Suppressor macrophage treated with lipopolysaccharide for 1 hour (primary cell): ENCODE results near the gene RPP40.
"Not testable (repeated sequence)": the region's sequence is repeated elsewhere in the genome, so short reads cannot be mapped to it uniquely, and the experiment has no call there.

Experiments
- DNase-seq, 3 donors: peaks; one replicate each; pipeline ENCODE4 v3.0.0-alpha.2; 2020 to 2022

Gene RPP40

DNA sequence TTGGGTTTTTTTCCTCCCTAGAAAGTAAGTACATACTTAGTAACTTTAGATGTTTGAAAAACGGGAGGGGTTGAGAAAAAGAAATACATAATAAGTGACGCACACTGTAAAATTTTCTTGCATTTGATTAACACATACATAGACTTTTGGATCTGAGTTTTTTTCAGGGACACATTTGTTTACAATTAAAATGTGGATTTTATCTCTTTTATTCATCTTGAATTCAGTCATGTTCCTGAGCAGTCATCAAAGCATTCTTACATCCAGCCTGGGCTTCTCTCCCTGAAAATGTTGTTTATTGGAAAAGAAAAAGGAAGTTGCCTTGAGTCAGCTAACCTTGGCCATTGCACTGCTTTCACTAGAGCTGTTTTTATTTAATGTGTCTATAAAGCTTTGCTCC is 8.7 kb upstream of the RPP40 start:
- peak in 1 of 3 donors; percentile 24 for DNase-seq

GRCh38 chr6:5011346-5011745 is 7.5 kb upstream of the RPP40 start:
- no peak for DNase-seq

GRCh38 chr6:5007531-5007930 is 3.7 kb upstream of the RPP40 start:
- DNase-seq: no peak

DNA sequence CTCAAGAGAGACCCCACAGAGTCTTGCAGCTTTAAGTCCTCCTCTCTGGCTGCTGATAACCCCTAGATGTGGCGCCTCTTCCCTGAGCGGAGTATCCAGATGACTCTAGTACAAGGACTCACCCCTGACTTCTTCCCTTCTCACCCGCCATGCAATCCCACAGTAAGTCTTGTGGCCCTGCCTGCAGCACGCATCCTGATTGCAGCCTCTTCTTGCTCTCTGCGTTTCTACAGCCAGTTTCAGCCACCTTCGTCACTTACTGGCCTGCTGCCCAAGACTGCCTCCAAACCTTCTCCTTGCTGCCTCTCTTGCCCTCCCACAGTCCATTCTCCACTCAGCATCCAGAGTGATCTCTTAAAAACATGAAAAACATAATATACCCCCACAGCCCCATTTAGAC is 2.4 kb upstream of the RPP40 start:
- no peak for DNase-seq

GRCh38 chr6:5005038-5005433 is 1.2 kb upstream of the RPP40 start:
- not testable (repeated sequence) for DNase-seq

DNA sequence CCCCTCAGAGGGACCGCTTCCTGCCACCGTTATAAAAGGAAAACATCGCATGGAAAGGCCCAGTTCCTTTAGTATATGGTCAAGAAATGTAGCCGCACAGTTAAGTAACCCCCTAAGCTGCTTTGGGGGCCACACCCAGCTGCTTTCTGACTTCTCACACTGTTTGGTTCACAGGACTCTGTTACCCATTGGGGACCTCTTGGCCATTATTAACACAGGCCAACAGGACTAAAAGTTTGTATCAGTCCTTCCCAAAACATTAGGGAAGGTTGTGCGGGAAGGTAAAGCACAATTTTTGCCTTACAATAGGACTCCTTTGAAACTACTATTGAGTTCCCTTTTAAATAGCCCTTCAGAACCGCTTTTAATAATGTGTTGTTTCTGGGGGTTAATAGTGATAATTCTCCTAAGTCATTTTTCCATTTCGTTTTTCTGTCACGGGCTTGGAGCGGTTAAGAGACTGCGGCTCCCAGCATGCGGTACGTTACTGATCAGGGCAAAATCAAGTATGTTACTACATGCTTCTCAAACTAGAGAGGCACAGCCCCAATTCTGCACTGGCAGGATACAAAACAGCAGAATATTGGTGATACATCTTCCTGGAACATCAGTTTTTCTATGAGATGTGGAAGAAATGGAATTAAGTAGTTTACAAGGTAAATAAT is 668 bp upstream of the RPP40 start:
- DNase-seq: peak in 1 of 3 donors; percentile 15

DNA sequence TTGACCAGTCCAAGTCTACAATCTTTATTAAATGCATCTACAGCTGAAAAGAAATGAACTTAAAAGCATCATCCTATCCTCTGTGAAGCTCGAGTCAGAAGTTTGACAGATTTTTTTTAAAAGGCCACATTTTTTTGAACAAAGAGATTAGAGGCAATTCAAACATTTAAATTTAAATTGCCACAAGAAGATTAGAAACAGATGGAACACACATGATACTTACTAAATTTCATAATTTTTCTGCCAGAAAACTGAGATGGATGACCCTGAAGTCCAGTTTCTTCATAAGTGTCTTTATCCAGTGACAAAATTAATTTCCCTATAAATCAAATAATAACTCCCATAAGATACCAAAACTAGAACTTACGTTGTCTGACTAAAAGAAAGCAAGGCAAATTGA is 4.3 kb downstream of the RPP40 start:
- DNase-seq: no peak

DNA sequence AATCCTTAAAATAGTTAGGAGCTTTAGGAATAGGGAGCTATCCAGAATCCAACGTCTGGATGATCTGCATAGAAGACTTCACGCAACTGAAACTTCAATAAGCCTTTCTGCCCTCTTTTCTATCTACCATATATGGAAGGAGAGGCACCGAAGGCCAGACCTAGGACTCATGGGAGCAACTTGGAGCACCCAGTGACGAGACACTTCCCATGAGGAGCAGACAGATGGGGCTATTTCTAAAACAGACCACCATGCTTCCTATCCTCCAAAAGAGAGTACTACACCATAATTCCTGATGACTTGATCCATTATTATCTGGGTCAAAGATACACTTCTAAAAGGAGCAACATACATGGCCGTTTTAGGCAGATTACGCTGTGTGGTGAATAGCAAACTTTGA is 6.0 kb downstream of the RPP40 start:
- DNase-seq: no peak

DNA sequence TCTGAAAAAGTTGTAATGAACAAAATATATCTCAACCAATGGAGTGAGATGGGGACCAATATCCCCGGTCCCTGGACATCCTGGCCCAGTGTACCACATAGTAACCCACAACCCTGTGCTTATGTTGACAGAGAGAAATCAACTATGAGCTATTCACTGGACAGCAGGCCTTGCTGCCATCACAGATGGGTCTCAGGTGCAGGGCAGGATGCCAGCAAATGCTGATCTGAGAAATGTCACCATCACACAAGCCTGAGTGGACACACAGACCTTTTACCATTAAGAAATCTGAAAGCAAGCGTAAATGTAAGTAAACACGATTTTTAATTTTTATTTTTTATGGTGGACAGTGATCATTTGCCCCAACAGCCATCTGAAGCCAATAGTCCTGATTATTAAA is 9.1 kb downstream of the RPP40 start:
- DNase-seq: no peak

DNA sequence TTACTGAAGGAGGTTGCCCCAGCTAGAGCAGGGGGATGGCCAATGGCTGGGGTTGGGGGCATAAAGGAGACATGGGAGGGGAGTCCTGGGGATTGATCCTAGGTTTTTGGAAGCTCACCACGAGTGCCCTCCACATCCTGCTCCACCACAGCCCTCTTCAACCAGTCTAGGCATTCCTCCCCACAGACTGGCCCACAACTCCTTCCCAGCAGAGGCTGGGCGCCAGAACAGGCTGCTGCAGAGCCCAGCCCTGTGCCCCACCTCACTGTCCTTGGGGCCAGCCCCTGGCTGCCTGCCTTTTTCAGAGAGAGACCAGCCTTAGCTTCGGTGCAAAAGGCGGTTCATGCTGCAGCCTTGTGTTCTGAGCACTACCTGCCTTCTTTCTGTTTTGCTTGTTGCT is 16.4 kb downstream of the RPP40 start:
- no peak for DNase-seq

GRCh38 chr6:4986999-4987398 is 16.8 kb downstream of the RPP40 start:
- DNase-seq: no peak

DNA sequence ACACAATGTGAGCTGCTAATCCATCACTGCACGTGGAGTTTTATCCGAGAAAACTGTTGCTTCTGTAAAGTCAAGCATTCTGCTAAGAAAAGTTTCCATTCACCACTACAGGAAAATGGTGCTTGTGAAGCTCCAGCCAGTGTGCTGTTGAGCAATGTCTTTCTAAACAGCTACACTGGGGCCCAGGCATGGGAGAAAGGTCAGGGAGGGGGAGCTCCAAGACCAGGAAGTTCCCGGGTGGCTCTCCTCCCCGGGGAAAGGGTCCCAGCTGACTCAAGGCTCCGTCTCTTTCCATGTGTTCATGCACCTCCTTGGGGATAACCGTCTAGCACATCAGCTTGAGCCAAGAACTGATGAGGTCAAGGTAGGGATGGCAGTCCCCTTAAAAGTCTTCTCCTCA is 20.5 kb downstream of the RPP40 start:
- no peak for DNase-seq

DNA sequence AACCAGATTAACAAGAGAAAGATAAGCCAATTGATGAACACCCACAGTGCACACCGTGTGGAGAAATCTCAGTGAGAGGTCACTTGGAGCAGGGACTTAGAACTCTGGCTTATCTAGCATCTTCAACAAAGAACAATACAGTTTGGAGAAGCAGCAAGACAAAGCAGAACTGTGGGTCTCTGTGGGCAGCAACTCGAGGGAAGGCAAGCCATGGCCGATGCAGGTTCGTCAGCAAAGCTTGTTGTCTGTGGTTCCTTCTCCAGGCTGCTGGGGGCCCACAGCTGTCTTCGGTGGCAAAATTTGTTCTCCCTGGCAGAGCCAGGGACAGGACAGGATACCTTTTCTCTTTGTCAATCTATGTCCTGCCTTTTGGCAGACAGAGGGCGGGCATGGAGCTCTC is 22.1 kb downstream of the RPP40 start:
- DNase-seq: peak in 1 of 3 donors; percentile 11

GRCh38 chr6:4979426-4979825 is 24.4 kb downstream of the RPP40 start:
- DNase-seq: no peak

GRCh38 chr6:4977468-4977867 is 26.4 kb downstream of the RPP40 start:
- DNase-seq: no peak

- no peak for DNase-seq
Observed at GRCh38 chr6:4975506-4975905, 28.3 kb downstream of the RPP40 start.

DNA sequence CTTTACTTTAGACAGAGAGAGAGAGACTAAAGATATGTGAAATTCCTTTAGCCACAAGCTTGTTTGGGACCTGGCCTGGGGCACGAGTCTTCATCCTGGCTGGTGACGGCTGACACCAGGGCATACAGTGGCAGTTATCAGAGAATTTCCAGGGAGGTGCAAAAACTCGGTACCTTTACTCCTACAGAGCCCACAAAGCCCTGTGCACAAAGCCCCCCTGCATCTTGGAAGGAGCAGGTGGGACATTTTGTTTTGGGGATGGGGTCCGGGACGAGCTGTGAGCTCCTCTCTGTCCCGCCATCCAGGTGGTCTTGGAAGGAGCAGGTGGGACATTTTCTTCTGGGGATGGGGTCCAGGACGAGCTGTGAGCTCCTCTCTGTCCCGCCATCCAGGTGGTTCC is 28.9 kb downstream of the RPP40 start:
- no peak for DNase-seq

GRCh38 chr6:4973982-4974745 is 29.7 kb downstream of the RPP40 start:
- no peak for DNase-seq

- DNase-seq: no peak
Observed at GRCh38 chr6:4973415-4973814, 30.4 kb downstream of the RPP40 start.

DNA sequence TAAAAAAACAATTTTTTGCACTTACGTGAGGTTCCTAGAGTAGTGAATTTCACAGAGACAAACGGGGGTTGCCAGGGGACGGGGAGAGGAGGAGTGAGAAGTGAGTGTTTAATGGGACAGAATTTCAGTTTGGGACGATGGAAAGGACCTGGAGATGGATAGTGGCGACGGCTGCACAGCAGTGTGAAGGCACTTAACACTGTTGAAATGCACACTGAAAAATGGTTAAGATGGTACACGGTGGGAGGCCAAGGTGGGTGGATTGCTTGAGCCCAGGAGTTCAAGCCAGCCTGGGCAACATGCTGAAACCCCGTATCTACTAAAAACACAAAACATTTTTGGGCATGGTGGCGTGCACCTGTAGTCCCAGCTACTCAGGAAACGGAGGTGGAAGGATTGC is 31.4 kb downstream of the RPP40 start:
- DNase-seq: no peak

GRCh38 chr6:4971851-4972250 is 32.0 kb downstream of the RPP40 start:
- DNase-seq: no peak

DNA sequence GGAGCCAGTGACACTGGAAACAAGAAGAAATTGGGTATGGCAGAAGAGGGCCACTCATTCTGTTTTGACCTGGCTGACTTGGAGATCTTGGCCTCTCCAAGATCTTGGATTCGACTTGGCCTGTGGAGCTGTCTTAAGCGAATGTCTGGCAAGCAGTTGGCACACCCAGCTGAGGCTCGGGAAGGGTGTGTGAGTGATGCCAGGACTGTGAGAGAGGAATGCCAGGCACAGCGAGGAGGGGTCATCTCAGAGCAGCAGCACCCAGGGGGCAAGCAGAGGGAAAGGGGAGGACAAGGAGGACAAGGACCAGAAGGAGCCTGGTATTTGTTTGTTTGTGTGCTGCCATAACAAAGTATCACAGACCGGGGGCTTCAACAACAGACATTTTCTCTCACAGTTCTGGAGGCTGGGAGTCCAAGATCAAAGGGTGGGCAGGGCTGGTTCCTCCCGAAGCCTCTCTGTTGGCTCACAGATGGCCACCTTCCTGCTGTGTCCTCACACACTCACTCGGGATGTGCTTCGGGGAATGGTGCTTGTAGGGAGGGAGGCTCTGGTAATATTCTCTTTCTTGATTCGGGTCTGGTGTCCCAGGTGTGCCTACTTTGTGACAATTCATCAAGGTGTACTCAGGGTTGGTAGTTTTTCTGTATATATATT is 33.0 kb downstream of the RPP40 start:
- no peak for DNase-seq

GRCh38 chr6:4969609-4970285 is 34.1 kb downstream of the RPP40 start:
- DNase-seq: no peak
